ENCODE measurements around the gene ZNF827.

The ZNF827 gene

GRCh38 chr4:145743641-145744040 lies 195.0 kb downstream of the ZNF827 start:
- ATAC-seq (replicated peaks) (no peak), DNase-seq (no peak)
- Mint-ChIP-seq H3K9me3 (no peaks in the 10 kb centered on the region), H3K4me1 (ENCODE audit: low read depth in 2 of 2) (no peaks in the 10 kb centered on the region), H3K4me3 (no peak overlapping the region), H3K36me3 (ENCODE audit: insufficient read depth) (peaks cover 2% of the 10 kb centered on the region), H3K27ac (no peak overlapping the region), H3K27me3 (peaks cover 29 to 31% of the 10 kb centered on the region in 2 donors)

- no peak for ATAC-seq (replicated peaks)
- Mint-ChIP-seq H3K9me3 (no peaks in the 10 kb centered on the region), H3K4me3 (no peak overlapping the region), H3K27ac (no peak overlapping the region), H3K4me1 (ENCODE audit: low read depth in 2 of 2) (no peaks in the 10 kb centered on the region), H3K36me3 (ENCODE audit: insufficient read depth) (peaks cover 2% of the 10 kb centered on the region), H3K27me3 (peaks cover 6 to 8% of the 10 kb centered on the region in 2 donors)
- DNase-seq: no peak
These were observed 197.8 kb downstream of the ZNF827 start for GRCh38 chr4:145740806-145741205.

GRCh38 chr4:145739845-145740244 lies 198.8 kb downstream of the ZNF827 start:
- peaks cover 0 to under 1% of the 10 kb centered on the region in 2 donors for H3K4me1 Mint-ChIP-seq (ENCODE audit: low read depth in 2 of 2)
- peaks cover 2% of the 10 kb centered on the region for H3K36me3 Mint-ChIP-seq (ENCODE audit: insufficient read depth)
- H3K9me3 Mint-ChIP-seq: no peaks in the 10 kb centered on the region
- H3K4me3 Mint-ChIP-seq: no peak overlapping the region
- peaks cover 0 to 8% of the 10 kb centered on the region in 2 donors for H3K27me3 Mint-ChIP-seq
- DNase-seq: no peak
- no peak for ATAC-seq (replicated peaks)
- H3K27ac Mint-ChIP-seq: no peak overlapping the region

- ATAC-seq (replicated peaks) (no peak), DNase-seq (no peak)
- H3K36me3 Mint-ChIP-seq (ENCODE audit: insufficient read depth): peaks cover 6% of the 10 kb centered on the region
- no peaks in the 10 kb centered on the region for H3K27me3 Mint-ChIP-seq
- no peak overlapping the region for H3K4me3 Mint-ChIP-seq
- no peaks in the 10 kb centered on the region for H3K9me3 Mint-ChIP-seq
- no peak overlapping the region for H3K27ac Mint-ChIP-seq
- H3K4me1 Mint-ChIP-seq (ENCODE audit: low read depth in 2 of 2): peaks cover 0 to 12% of the 10 kb centered on the region in 2 donors
These were observed 202.3 kb downstream of the ZNF827 start for GRCh38 chr4:145736241-145736831.

GRCh38 chr4:145735827-145736226 lies 202.8 kb downstream of the ZNF827 start:
- ATAC-seq (replicated peaks) (no peak), DNase-seq (no peak)
- Mint-ChIP-seq H3K4me3 (no peak overlapping the region), H3K4me1 (ENCODE audit: low read depth in 2 of 2) (peaks cover 0 to 12% of the 10 kb centered on the region in 2 donors), H3K9me3 (no peaks in the 10 kb centered on the region), H3K27ac (no peak overlapping the region), H3K36me3 (ENCODE audit: insufficient read depth) (peaks cover 6% of the 10 kb centered on the region), H3K27me3 (no peaks in the 10 kb centered on the region)

- DNase-seq: no peak
- no peak for ATAC-seq (replicated peaks)
- H3K27me3 Mint-ChIP-seq: peaks cover 0 to under 1% of the 10 kb centered on the region in 2 donors
- peaks cover 6% of the 10 kb centered on the region for H3K36me3 Mint-ChIP-seq (ENCODE audit: insufficient read depth)
- no peaks in the 10 kb centered on the region for H3K9me3 Mint-ChIP-seq
- H3K4me3 Mint-ChIP-seq: no peak overlapping the region
- no peak overlapping the region for H3K27ac Mint-ChIP-seq
- peaks cover 0 to 12% of the 10 kb centered on the region in 2 donors for H3K4me1 Mint-ChIP-seq (ENCODE audit: low read depth in 2 of 2)
These were observed 203.3 kb downstream of the ZNF827 start for GRCh38 chr4:145735347-145735675.

GRCh38 chr4:145734576-145735346 lies 203.9 kb downstream of the ZNF827 start:
- ATAC-seq (replicated peaks): no peak
- peak overlapping the region in 1 of 2 donors; percentile 83 for H3K4me3 Mint-ChIP-seq
- H3K36me3 Mint-ChIP-seq (ENCODE audit: insufficient read depth): peaks cover 6% of the 10 kb centered on the region

GRCh38 chr4:145734031-145734430 lies 204.6 kb downstream of the ZNF827 start:
- Mint-ChIP-seq H3K27me3 (peaks cover 9 to 13% of the 10 kb centered on the region in 2 donors), H3K4me3 (peak overlapping the region; percentile 83)
- DNase-seq: no peak

More at GRCh38 chr4:145734576-145735346, 203.9 kb downstream of the ZNF827 start:
- no peaks in the 10 kb centered on the region for H3K9me3 Mint-ChIP-seq
- peaks cover 4 to 6% of the 10 kb centered on the region in 2 donors for H3K27me3 Mint-ChIP-seq
- peaks cover 0 to 12% of the 10 kb centered on the region in 2 donors for H3K4me1 Mint-ChIP-seq (ENCODE audit: low read depth in 2 of 2)
- H3K27ac Mint-ChIP-seq: peak overlapping the region; percentile 10 to 50
- DNase-seq: no peak

GRCh38 chr4:145732895-145733880 lies 205.4 kb downstream of the ZNF827 start:
- Mint-ChIP-seq H3K27me3 (peaks cover 9 to 14% of the 10 kb centered on the region in 2 donors), H3K27ac (peak overlapping the region; percentile 23 to 70)

More at GRCh38 chr4:145734031-145734430, 204.6 kb downstream of the ZNF827 start:
- ATAC-seq (replicated peaks): no peak
- H3K36me3 Mint-ChIP-seq (ENCODE audit: insufficient read depth): peaks cover 6% of the 10 kb centered on the region
- peak overlapping the region; percentile 10 to 70 for H3K27ac Mint-ChIP-seq
- H3K9me3 Mint-ChIP-seq: no peaks in the 10 kb centered on the region
- peaks cover 0 to 12% of the 10 kb centered on the region in 2 donors for H3K4me1 Mint-ChIP-seq (ENCODE audit: low read depth in 2 of 2)

GRCh38 chr4:145732001-145732815 lies 206.4 kb downstream of the ZNF827 start:
- no peaks in the 10 kb centered on the region for H3K9me3 Mint-ChIP-seq
- ATAC-seq (replicated peaks) (no peak), DNase-seq (no peak)
- peaks cover 6% of the 10 kb centered on the region for H3K36me3 Mint-ChIP-seq (ENCODE audit: insufficient read depth)
- H3K4me1 Mint-ChIP-seq (ENCODE audit: low read depth in 2 of 2): peaks cover 0 to 12% of the 10 kb centered on the region in 2 donors
- no peak overlapping the region for H3K27ac Mint-ChIP-seq
- H3K27me3 Mint-ChIP-seq: peaks cover 9 to 14% of the 10 kb centered on the region in 2 donors
- H3K4me3 Mint-ChIP-seq: peak overlapping the region; percentile 83

More at GRCh38 chr4:145732895-145733880, 205.4 kb downstream of the ZNF827 start:
- peak; percentile 95 for ATAC-seq (replicated peaks)
- H3K4me1 Mint-ChIP-seq (ENCODE audit: low read depth in 2 of 2): peaks cover 0 to 12% of the 10 kb centered on the region in 2 donors
- no peaks in the 10 kb centered on the region for H3K9me3 Mint-ChIP-seq
- DNase-seq: peak; percentile 65 to 79 (median 78)
- peak overlapping the region; percentile 83 for H3K4me3 Mint-ChIP-seq
- peaks cover 6% of the 10 kb centered on the region for H3K36me3 Mint-ChIP-seq (ENCODE audit: insufficient read depth)

GRCh38 chr4:145731028-145731427 lies 207.6 kb downstream of the ZNF827 start:
- no peak for DNase-seq
- no peaks in the 10 kb centered on the region for H3K9me3 Mint-ChIP-seq
- H3K27me3 Mint-ChIP-seq: peaks cover 9 to 14% of the 10 kb centered on the region in 2 donors
- H3K36me3 Mint-ChIP-seq (ENCODE audit: insufficient read depth): peaks cover 6% of the 10 kb centered on the region
- H3K4me1 Mint-ChIP-seq (ENCODE audit: low read depth in 2 of 2): peaks cover 0 to 12% of the 10 kb centered on the region in 2 donors
- H3K4me3 Mint-ChIP-seq: no peak overlapping the region
- no peak for ATAC-seq (replicated peaks)
- no peak overlapping the region for H3K27ac Mint-ChIP-seq

GRCh38 chr4:145730026-145730425 lies 208.6 kb downstream of the ZNF827 start:
- peaks cover 9 to 14% of the 10 kb centered on the region in 2 donors for H3K27me3 Mint-ChIP-seq
- DNase-seq (no peak), ATAC-seq (replicated peaks) (no peak)
- no peaks in the 10 kb centered on the region for H3K9me3 Mint-ChIP-seq
- H3K4me1 Mint-ChIP-seq (ENCODE audit: low read depth in 2 of 2): peaks cover 0 to 12% of the 10 kb centered on the region in 2 donors
- H3K4me3 Mint-ChIP-seq: no peak overlapping the region
- H3K36me3 Mint-ChIP-seq (ENCODE audit: insufficient read depth): peaks cover 6% of the 10 kb centered on the region
- H3K27ac Mint-ChIP-seq: no peak overlapping the region
